IMR-90 (cell line): ENCODE measurements around the gene RELL1. TPM values are rescaled to one million over a fixed set of nuclear protein-coding genes. Genes with fewer than 3 reads are reported as not detected.

Source experiments
- ATAC-seq: fragments of 200-7000 bp; cut with Tn5 transposase; 2 replicates; pipeline ENCODE4 v1.9.1; 2020; ENCODE audit warnings: low read depth, mild to moderate bottlenecking, moderate library complexity
- BruUV-seq: library from RNA; stranded (reverse); fragments of 400-500 nt; replicated peaks from 2 replicates; lab custom pipeline; 2021; lab: Mats Ljungman, UMichigan
- CTCF ChIA-PET: fragments of 300-600 bp; formaldehyde crosslinking; extraction: SDS; loops from one replicate; lab custom pipeline; 2021; ENCODE audit warnings: antibody characterized with exemption; lab: Yijun Ruan, JAX
- POLR2A ChIA-PET: fragments of 300-600 bp; sonication (Branson Sonifier 250); formaldehyde crosslinking; loops from one replicate; lab custom pipeline; 2022; ENCODE audit warnings: antibody characterized with exemption; ENCODE audit not compliant: unreplicated experiment; lab: Charles Lee
- DNase-seq: peaks from one replicate; pipeline ENCODE4 v3.0.0; 2013
- H2AFZ ChIP-seq: replicated peaks from 2 replicates; pipeline ENCODE3; 2013; ENCODE audit warnings: low read length, mild to moderate bottlenecking; ENCODE audit not compliant: poor library complexity
- H2AK5ac ChIP-seq: 2 replicates; pipeline ENCODE4 v1.6.1; 2013; ENCODE audit warnings: low read depth, low read length, inconsistent platforms
- H2AK9ac ChIP-seq: replicated peaks from 2 replicates; pipeline ENCODE3; 2013; ENCODE audit warnings: mild to moderate bottlenecking, low read depth, low read length, moderate library complexity; ENCODE audit not compliant: poor library complexity
- H2BK120ac ChIP-seq: 2 replicates; pipeline ENCODE4 v1.6.1; 2013; ENCODE audit warnings: low read depth, low read length, inconsistent platforms
- H2BK15ac ChIP-seq: 3 replicates; pipeline ENCODE4 v1.6.1; 2013; ENCODE audit warnings: low read depth, low read length, inconsistent platforms
- H2BK20ac ChIP-seq: 2 replicates; pipeline ENCODE4 v1.6.1; 2013; ENCODE audit warnings: low read depth, mild to moderate bottlenecking, inconsistent platforms, low read length, moderate library complexity
- H2BK5ac ChIP-seq: 2 replicates; pipeline ENCODE4 v1.6.1; 2013; ENCODE audit warnings: mild to moderate bottlenecking, low read depth, low read length, inconsistent platforms; ENCODE audit not compliant: poor library complexity, severe bottlenecking
- H3K14ac ChIP-seq: replicated peaks from 2 replicates; pipeline ENCODE4 v1.6.1; 2013; ENCODE audit warnings: low read depth, low read length, inconsistent platforms
- H3K18ac ChIP-seq: 2 replicates; pipeline ENCODE4 v1.6.1; 2013; ENCODE audit warnings: low read depth, low read length, control low read depth
- H3K23ac ChIP-seq: 2 replicates; pipeline ENCODE4 v1.6.1; 2013; ENCODE audit warnings: low read depth, low read length, inconsistent platforms
- H3K27ac ChIP-seq: 2 replicates; pipeline ENCODE4 v1.5.1; 2013; ENCODE audit warnings: mild to moderate bottlenecking, control low read depth, low read length; ENCODE audit not compliant: insufficient read depth
- H3K27me3 ChIP-seq: 2 replicates; pipeline ENCODE4 v1.6.1; 2013; ENCODE audit warnings: low read length; ENCODE audit not compliant: control insufficient read depth, insufficient read depth
- H3K36me3 ChIP-seq: 2 replicates; pipeline ENCODE4 v1.6.1; 2013; ENCODE audit warnings: low read length, mixed read lengths; ENCODE audit not compliant: control insufficient read depth, insufficient read depth
- H3K4ac ChIP-seq: 2 replicates; pipeline ENCODE4 v1.6.1; 2013; ENCODE audit warnings: low read depth, low read length, inconsistent platforms
- H3K4me1 ChIP-seq: 2 replicates; pipeline ENCODE4 v1.6.1; 2013; ENCODE audit warnings: low read length, mixed read lengths; ENCODE audit not compliant: control insufficient read depth, insufficient read depth
- H3K4me2 ChIP-seq: 2 replicates; pipeline ENCODE4 v1.6.1; 2013; ENCODE audit warnings: low read depth, mild to moderate bottlenecking, control low read depth, low read length, moderate library complexity
- H3K4me3 ChIP-seq: 2 replicates; pipeline ENCODE4 v1.5.1; 2013; ENCODE audit warnings: low read depth, mild to moderate bottlenecking, control low read depth, low read length, moderate library complexity; ENCODE audit not compliant: insufficient read depth
- H3K56ac ChIP-seq: 2 replicates; pipeline ENCODE4 v1.6.1; 2013; ENCODE audit warnings: low read length, inconsistent platforms; ENCODE audit not compliant: insufficient read depth; ENCODE audit errors: extremely low read depth
- H3K79me1 ChIP-seq, 2 experiments: 2 replicates each; pipeline ENCODE4 v1.6.1; 2013; ENCODE audit warnings: low read length in 2 of 2, inconsistent platforms in 1 of 2, low read depth in 1 of 2
- H3K9ac ChIP-seq: 2 replicates; pipeline ENCODE4 v1.6.1; 2013; ENCODE audit warnings: low read depth, low read length, control low read depth
- H3K9me1 ChIP-seq: 2 replicates; pipeline ENCODE4 v1.6.1; 2013; ENCODE audit warnings: low read length, inconsistent platforms; ENCODE audit not compliant: insufficient read depth
- H3K9me3 ChIP-seq: 2 replicates; pipeline ENCODE4 v1.6.1; 2013; ENCODE audit warnings: low read length; ENCODE audit not compliant: control insufficient read depth, insufficient read depth
- H4K20me1 ChIP-seq: 2 replicates; pipeline ENCODE4 v1.6.1; 2013; ENCODE audit warnings: low read length, inconsistent platforms; ENCODE audit not compliant: insufficient read depth
- H4K5ac ChIP-seq: 2 replicates; pipeline ENCODE4 v1.6.1; 2013; ENCODE audit warnings: mild to moderate bottlenecking, low read depth, low read length, control low read depth
- H4K8ac ChIP-seq, 2 experiments: 2 replicates each; pipeline ENCODE4 v1.6.1; 2013; ENCODE audit warnings: low read depth in 2 of 2, low read length in 2 of 2, control low read depth in 1 of 2, inconsistent platforms in 1 of 2
- H4K91ac ChIP-seq: 2 replicates; pipeline ENCODE4 v1.6.1; 2013; ENCODE audit warnings: low read depth, low read length, inconsistent platforms; ENCODE audit not compliant: insufficient read depth
- BHLHE40 ChIP-seq: fragments of 150-350 bp; IDR thresholded peaks from 2 replicates; pipeline ENCODE4 v1.6.1; 2016; ENCODE audit warnings: mild to moderate bottlenecking, low read depth, low read length
- CEBPB ChIP-seq: IDR thresholded peaks from 2 replicates; pipeline ENCODE4 v1.6.1; 2012; ENCODE audit warnings: low read depth, low read length, improper control_type of control experiment
- CHD1 ChIP-seq: IDR thresholded peaks from 2 replicates; pipeline ENCODE4 v1.6.1; 2012; ENCODE audit warnings: low read depth, low read length, improper control_type of control experiment
- FOS ChIP-seq: fragments of 150-350 bp; IDR thresholded peaks from 2 replicates; pipeline ENCODE4 v1.6.1; 2016; ENCODE audit warnings: low read depth, low read length
- MAFK ChIP-seq: IDR thresholded peaks from 2 replicates; pipeline ENCODE4 v1.6.1; 2012; ENCODE audit warnings: low read depth, low read length, improper control_type of control experiment
- MAZ ChIP-seq: IDR thresholded peaks from 2 replicates; pipeline ENCODE4 v1.6.1; 2012; ENCODE audit warnings: low read depth, mild to moderate bottlenecking, low read length, improper control_type of control experiment, moderate library complexity, borderline replicate concordance
- MXI1 ChIP-seq: IDR thresholded peaks from 2 replicates; pipeline ENCODE4 v1.6.1; 2012; ENCODE audit warnings: low read depth, mild to moderate bottlenecking, low read length, moderate library complexity, borderline replicate concordance
- NFE2L2 ChIP-seq: fragments of 150-350 bp; IDR thresholded peaks from 2 replicates; pipeline ENCODE4 v1.6.1; 2016; ENCODE audit warnings: low read depth, mild to moderate bottlenecking, low read length
- POLR2A ChIP-seq: IDR thresholded peaks from 2 replicates; pipeline ENCODE4 v1.6.1; 2012; ENCODE audit warnings: mild to moderate bottlenecking, low read depth, low read length
- RAD21 ChIP-seq: IDR thresholded peaks from 2 replicates; pipeline ENCODE4 v1.6.1; 2012; ENCODE audit warnings: low read length, improper control_type of control experiment
- RCOR1 ChIP-seq: IDR thresholded peaks from 2 replicates; pipeline ENCODE4 v1.6.1; 2012; ENCODE audit warnings: mild to moderate bottlenecking, low read length, improper control_type of control experiment; ENCODE audit not compliant: insufficient replicate concordance
- RFX5 ChIP-seq: IDR thresholded peaks from 2 replicates; pipeline ENCODE4 v1.8.0; 2012; ENCODE audit warnings: low read depth, mild to moderate bottlenecking, low read length, moderate library complexity
- SMC3 ChIP-seq: fragments of 150-350 bp; IDR thresholded peaks from 2 replicates; pipeline ENCODE4 v1.6.1; 2016; ENCODE audit warnings: low read depth, mild to moderate bottlenecking, antibody characterized with exemption, low read length, moderate library complexity
- WGBS, 2 experiments: methylation state at CpG; one replicate each; pipeline versions ENCODE4 v1.1.5 to v1.1.7; 2013; ENCODE audit warnings: missing lambda C conversion rate in 2 of 2; ENCODE audit not compliant: insufficient read length in 1 of 2; ENCODE audit errors: extremely low coverage in 2 of 2; 5-methylcytosine and 5-hydroxymethylcytosine counted together
- dilution Hi-C: fragments of 300-500 bp; cut with HindIII; formaldehyde crosslinking; loops from one replicate; pipeline ENCODE4 v1.14.3; 2018; ENCODE audit warnings: low sequenced_read_pairs; ENCODE audit not compliant: unreplicated experiment
- in situ Hi-C: fragments of 300-500 bp; cut with MboI; formaldehyde crosslinking; loops from 3 replicates; pipeline ENCODE4 v1.14.3; 2019; ENCODE audit warnings: low sequenced_read_pairs, inconsistent platforms, mixed read lengths
- intact Hi-C: fragments of 100-400 bp; cut with micrococcal nuclease; formaldehyde crosslinking; loops from 2 replicates; pipeline ENCODE4 v1.10.0; 2022
- polyA plus RNA-seq, 3 experiments: library from polyadenylated mRNA; depleted of rRNA; stranded (reverse); fragments of >200 nt; gene quantifications; 2 replicates each; pipeline ENCODE4 v1.2.3, GENCODE V29; 2012; ENCODE audit warnings: low replicate concordance in 1 of 3
- total RNA-seq: library from RNA; depleted of rRNA; stranded (reverse); fragments of >200 nt; gene quantifications from 2 replicates; pipeline ENCODE4 v1.2.3, GENCODE V29; 2012
- TF ChIP-seq, protein P1 (sequence below): fragments of 150-350 bp; IDR thresholded peaks from 2 replicates; pipeline ENCODE4 v1.6.1; 2017; ENCODE audit warnings: mild to moderate bottlenecking, antibody characterized with exemption, low read length, low read depth
- TF ChIP-seq, protein P2 (sequence below): fragments of 150-350 bp; IDR thresholded peaks from 2 replicates; pipeline ENCODE4 v1.6.1; 2016; ENCODE audit warnings: low read depth, mild to moderate bottlenecking, low read length, moderate library complexity, borderline replicate concordance
- TF ChIP-seq, protein P3 (sequence below): conservative IDR thresholded peaks from 2 replicates; pipeline ENCODE4 v1.5.1; 2012; ENCODE audit warnings: mild to moderate bottlenecking, low read depth, low read length, improper control_type of control experiment

Gene RELL1
- total and polyA plus RNA-seq, 2 of the 4 experiments (the other 2 are of a cell fraction) = 6.8 to 39.6 TPM

DNA sequence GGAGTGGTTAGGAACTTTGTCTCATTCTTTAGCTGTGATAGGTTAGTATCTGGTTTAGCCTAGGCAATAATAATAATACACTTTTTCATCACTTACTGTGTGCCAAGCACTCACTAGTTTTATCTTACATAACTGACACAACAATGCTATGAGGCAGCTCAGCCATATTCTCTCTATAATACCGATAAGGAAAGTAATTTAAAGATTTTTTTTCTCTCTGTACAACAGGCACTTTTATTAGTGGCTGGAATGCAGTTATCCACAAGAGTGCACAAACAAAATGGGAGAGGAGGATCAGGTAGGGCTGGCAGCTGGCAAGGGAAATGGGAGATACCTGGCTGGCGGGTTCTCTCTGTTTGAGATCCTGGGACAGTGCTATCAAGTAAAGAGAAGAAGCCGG lies 7.6 kb downstream of the RELL1 start:
- H3K23ac ChIP-seq = no peak overlapping the region
- H3K79me1 ChIP-seq = peaks cover 17 to 60% of the 10 kb centered on the region in 2 experiments
- no peak overlapping the region for H3K4ac ChIP-seq
- 0 out of 2 replicates have a peak, but pooled peaks cover 6% of the 10 kb centered on the region for H4K20me1 ChIP-seq
- intact Hi-C loops = no loop called here
- no peak overlapping the region for H4K91ac ChIP-seq
- no TSS peak for BruUV-seq
- WGBS, 2 experiments = no CpG with 5 or more reads among the region's 3 CpGs
- no peak overlapping the region for H3K27ac ChIP-seq
- no peak overlapping the region for H2BK15ac ChIP-seq
- peaks cover 1% of the 10 kb centered on the region; the same call in 1 of the 2 replicates for H3K36me3 ChIP-seq
- no peak overlapping the region for H4K8ac ChIP-seq
- CTCF ChIA-PET = no interaction called here
- H3K9me3 ChIP-seq = no peaks in the 10 kb centered on the region
- no peak overlapping the region for H2AFZ ChIP-seq
- TF ChIP-seq RAD21 (no peak), CHD1 (no peak), RCOR1 (no peak), POLR2A (no peak), CEBPB (no peak), MAZ (no peak), NFE2L2 (no peak), SMC3 (no peak), FOS (no peak), BHLHE40 (no peak), MAFK (no peak), RFX5 (no peak), MXI1 (no peak)
- TF ChIP-seq, protein P1, sequence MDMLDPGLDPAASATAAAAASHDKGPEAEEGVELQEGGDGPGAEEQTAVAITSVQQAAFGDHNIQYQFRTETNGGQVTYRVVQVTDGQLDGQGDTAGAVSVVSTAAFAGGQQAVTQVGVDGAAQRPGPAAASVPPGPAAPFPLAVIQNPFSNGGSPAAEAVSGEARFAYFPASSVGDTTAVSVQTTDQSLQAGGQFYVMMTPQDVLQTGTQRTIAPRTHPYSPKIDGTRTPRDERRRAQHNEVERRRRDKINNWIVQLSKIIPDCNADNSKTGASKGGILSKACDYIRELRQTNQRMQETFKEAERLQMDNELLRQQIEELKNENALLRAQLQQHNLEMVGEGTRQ = no peak
- TF ChIP-seq, protein P2, sequence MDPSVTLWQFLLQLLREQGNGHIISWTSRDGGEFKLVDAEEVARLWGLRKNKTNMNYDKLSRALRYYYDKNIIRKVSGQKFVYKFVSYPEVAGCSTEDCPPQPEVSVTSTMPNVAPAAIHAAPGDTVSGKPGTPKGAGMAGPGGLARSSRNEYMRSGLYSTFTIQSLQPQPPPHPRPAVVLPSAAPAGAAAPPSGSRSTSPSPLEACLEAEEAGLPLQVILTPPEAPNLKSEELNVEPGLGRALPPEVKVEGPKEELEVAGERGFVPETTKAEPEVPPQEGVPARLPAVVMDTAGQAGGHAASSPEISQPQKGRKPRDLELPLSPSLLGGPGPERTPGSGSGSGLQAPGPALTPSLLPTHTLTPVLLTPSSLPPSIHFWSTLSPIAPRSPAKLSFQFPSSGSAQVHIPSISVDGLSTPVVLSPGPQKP = no peak
- TF ChIP-seq, protein P3, sequence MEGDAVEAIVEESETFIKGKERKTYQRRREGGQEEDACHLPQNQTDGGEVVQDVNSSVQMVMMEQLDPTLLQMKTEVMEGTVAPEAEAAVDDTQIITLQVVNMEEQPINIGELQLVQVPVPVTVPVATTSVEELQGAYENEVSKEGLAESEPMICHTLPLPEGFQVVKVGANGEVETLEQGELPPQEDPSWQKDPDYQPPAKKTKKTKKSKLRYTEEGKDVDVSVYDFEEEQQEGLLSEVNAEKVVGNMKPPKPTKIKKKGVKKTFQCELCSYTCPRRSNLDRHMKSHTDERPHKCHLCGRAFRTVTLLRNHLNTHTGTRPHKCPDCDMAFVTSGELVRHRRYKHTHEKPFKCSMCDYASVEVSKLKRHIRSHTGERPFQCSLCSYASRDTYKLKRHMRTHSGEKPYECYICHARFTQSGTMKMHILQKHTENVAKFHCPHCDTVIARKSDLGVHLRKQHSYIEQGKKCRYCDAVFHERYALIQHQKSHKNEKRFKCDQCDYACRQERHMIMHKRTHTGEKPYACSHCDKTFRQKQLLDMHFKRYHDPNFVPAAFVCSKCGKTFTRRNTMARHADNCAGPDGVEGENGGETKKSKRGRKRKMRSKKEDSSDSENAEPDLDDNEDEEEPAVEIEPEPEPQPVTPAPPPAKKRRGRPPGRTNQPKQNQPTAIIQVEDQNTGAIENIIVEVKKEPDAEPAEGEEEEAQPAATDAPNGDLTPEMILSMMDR = no peak
- in situ Hi-C loops = no loop called here
- dilution Hi-C loops = no loop called here
- POLR2A ChIA-PET = no interaction called here
- H3K27me3 ChIP-seq = no peaks in the 10 kb centered on the region
- H3K9me1 ChIP-seq = peaks cover 13% of the 10 kb centered on the region
- H3K56ac ChIP-seq = no peak overlapping the region
- no peak overlapping the region for H3K14ac ChIP-seq
- DNase-seq (no peak), ATAC-seq (peak; percentile 17; the same call in 1 of the 2 replicates)
- no peak overlapping the region for H4K5ac ChIP-seq
- no peak overlapping the region for H2BK120ac ChIP-seq
- H2BK5ac ChIP-seq = no peak overlapping the region
- no peak overlapping the region for H2BK20ac ChIP-seq
- no peak overlapping the region for H3K4me2 ChIP-seq
- H3K9ac ChIP-seq = no peak overlapping the region
- no peak overlapping the region for H3K4me3 ChIP-seq
- no peak overlapping the region for H2AK5ac ChIP-seq
- H3K18ac ChIP-seq = no peak overlapping the region
- no peaks in the 10 kb centered on the region; the same call in 1 of the 2 replicates for H3K4me1 ChIP-seq
- H2AK9ac ChIP-seq = no peak overlapping the region
